Keratinocyte (primary cell): ENCODE data around the gene GRM5. TPM values are rescaled to one million over a fixed set of nuclear protein-coding genes. Genes with fewer than 3 reads are reported as not detected.

Experiments used
- DNase-seq: peaks from one replicate; pipeline ENCODE4 v3.0.0-alpha.2; 2011; ENCODE audit warnings: low read depth, missing footprints, low spot score
- FAIRE-seq: peaks from 2 replicates; lab custom pipeline; 2011; peaks lifted over from hg19 to GRCh38; lab: Jason Lieb, UNC
- H2AFZ ChIP-seq: 2 replicates; pipeline ENCODE4 v1.6.0; 2012; ENCODE audit warnings: low read length, control low read depth, inconsistent platforms; ENCODE audit not compliant: control insufficient read depth
- H3K27ac ChIP-seq: 2 replicates; pipeline ENCODE4 v1.5.1; 2011; ENCODE audit warnings: low read length; ENCODE audit not compliant: control insufficient read depth, insufficient read depth
- H3K27me3 ChIP-seq: 3 replicates; pipeline ENCODE4 v1.6.0; 2011; ENCODE audit warnings: low read length; ENCODE audit not compliant: control insufficient read depth, insufficient read depth; ENCODE audit errors: extremely low read depth
- H3K36me3 ChIP-seq, 2 experiments: 2 replicates in 1 of 2; 3 replicates in 1 of 2; pipeline ENCODE4 v1.5.1; 2011; ENCODE audit warnings: low read length in 2 of 2, mild to moderate bottlenecking in 1 of 2; ENCODE audit not compliant: control insufficient read depth in 2 of 2, insufficient read depth in 2 of 2; ENCODE audit errors: extremely low read depth in 1 of 2
- H3K4me1 ChIP-seq: 3 replicates; pipeline ENCODE4 v1.5.1; 2011; ENCODE audit warnings: low read length; ENCODE audit not compliant: control insufficient read depth, insufficient read depth; ENCODE audit errors: extremely low read depth
- H3K4me2 ChIP-seq: 3 replicates; pipeline ENCODE4 v1.6.0; 2011; ENCODE audit warnings: low read depth, low read length; ENCODE audit not compliant: control insufficient read depth, insufficient read depth; ENCODE audit errors: extremely low read depth
- H3K4me3 ChIP-seq, 3 experiments: fragments of 200-600 bp in 1 of 3; sonication (generic) in 1 of 3; 2 replicates in 2 of 3; 3 replicates in 1 of 3; pipeline ENCODE4 v1.5.1; 2011 to 2016; ENCODE audit warnings: low read length in 3 of 3, mild to moderate bottlenecking in 3 of 3, control low read depth in 2 of 3, inconsistent platforms in 1 of 3, low read depth in 1 of 3, mixed read lengths in 1 of 3, mixed run types in 1 of 3, moderate library complexity in 1 of 3; ENCODE audit not compliant: control insufficient read depth in 2 of 3, insufficient read depth in 2 of 3; ENCODE audit errors: extremely low read depth in 1 of 3
- H3K79me2 ChIP-seq: 2 replicates; pipeline ENCODE4 v1.6.0; 2012; ENCODE audit warnings: low read length; ENCODE audit not compliant: control insufficient read depth, insufficient read depth
- H3K9ac ChIP-seq: 3 replicates; pipeline ENCODE4 v1.6.0; 2011; ENCODE audit warnings: low read length; ENCODE audit not compliant: control insufficient read depth, insufficient read depth; ENCODE audit errors: extremely low read depth
- H3K9me1 ChIP-seq: 3 replicates; pipeline ENCODE4 v1.6.0; 2011; ENCODE audit warnings: low read length; ENCODE audit not compliant: control insufficient read depth, insufficient read depth; ENCODE audit errors: extremely low read depth
- H3K9me3 ChIP-seq: 2 replicates; pipeline ENCODE4 v1.5.1; 2012; ENCODE audit warnings: low read depth, low read length; ENCODE audit not compliant: control insufficient read depth
- H4K20me1 ChIP-seq: 3 replicates; pipeline ENCODE4 v1.6.0; 2011; ENCODE audit warnings: low read length; ENCODE audit not compliant: control insufficient read depth, insufficient read depth; ENCODE audit errors: extremely low read depth
- CTCF ChIP-seq, 3 experiments: IDR thresholded peaks in 1 of 3; conservative IDR thresholded peaks in 1 of 3; optimal IDR thresholded peaks in 1 of 3; 2 replicates in 2 of 3; 3 replicates in 1 of 3; pipeline versions ENCODE3 to v1.5.1; 2011; ENCODE audit warnings: low read length in 3 of 3, mild to moderate bottlenecking in 3 of 3, moderate library complexity in 2 of 3, control low read depth in 1 of 3, inconsistent platforms in 1 of 3; ENCODE audit not compliant: insufficient read depth in 2 of 3; ENCODE audit errors: extremely low read depth in 1 of 3
- EZH2 ChIP-seq: IDR thresholded peaks from one replicate; pipeline ENCODE4 v1.6.1; 2012; ENCODE audit warnings: inconsistent platforms, mild to moderate bottlenecking, low read length, moderate library complexity
- dilution Hi-C: fragments of 300-500 bp; cut with MboI; formaldehyde crosslinking; loops from one replicate; pipeline ENCODE4 v1.7.0; 2020; ENCODE audit warnings: low sequenced_read_pairs; ENCODE audit not compliant: extremely low pct_ligation_motif_present
- polyA plus RNA-seq, 5 experiments: library from polyadenylated mRNA; depleted of rRNA in 3 of 5; stranded (reverse) in 3 of 5; stranded (forward) in 1 of 5; unstranded in 1 of 5; fragments of >200 nt; gene quantifications; 1 replicate in 1 of 5; 2 replicates in 3 of 5; 3 replicates in 1 of 5; pipeline versions ENCODE4 v1.2.1 to v1.2.3, GENCODE V29; 2011 to 2012; ENCODE audit warnings: missing spikeins in 2 of 5, low read depth in 1 of 5, low replicate concordance in 1 of 5

Gene GRM5
- polyA plus RNA-seq, 1 donor (not counting 4 experiments of a cell fraction or from before 2014, with no cell fraction given) = not detected

GRCh38 chr11:88523386-88524071 lies 542.3 kb downstream of the GRM5 start:
- H3K9ac ChIP-seq = no peak overlapping the region
- no peaks in the 10 kb centered on the region for H3K79me2 ChIP-seq
- no peak for DNase-seq
- H3K27me3 ChIP-seq = no peaks in the 10 kb centered on the region
- no peaks in the 10 kb centered on the region for H4K20me1 ChIP-seq
- FAIRE-seq = peak; percentile 69
- no peaks in the 10 kb centered on the region for H3K9me3 ChIP-seq
- H3K36me3 ChIP-seq = no peaks in the 10 kb centered on the region
- H3K4me3 ChIP-seq = no peak overlapping the region
- dilution Hi-C loops = no loop called here
- H3K4me1 ChIP-seq = peaks cover 14% of the 10 kb centered on the region
- TF ChIP-seq CTCF (optimal IDR thresholded peaks at IDR 0.05 in 1 of 3, IDR thresholded peaks at IDR 0.05 in 1 of 3, conservative IDR thresholded peaks at IDR 0.05 in 1 of 3; ENCODE audit: extremely low read depth in 1 of 3, insufficient read depth in 2 of 3, low read length in 3 of 3) (no peak), EZH2 (no peak)
- H3K27ac ChIP-seq = no peak overlapping the region
- H2AFZ ChIP-seq = no peak overlapping the region
- H3K4me2 ChIP-seq = no peak overlapping the region
- H3K9me1 ChIP-seq = no peaks in the 10 kb centered on the region

- Histone ChIP-seq H3K27me3 (no peaks in the 10 kb centered on the region), H3K27ac (no peak overlapping the region), H3K36me3 (no peaks in the 10 kb centered on the region), H3K79me2 (no peaks in the 10 kb centered on the region), H3K9ac (no peak overlapping the region), H3K4me2 (no peak overlapping the region), H3K4me1 (peaks cover 16% of the 10 kb centered on the region), H2AFZ (no peak overlapping the region), H3K4me3 (no peak overlapping the region), H3K9me3 (no peaks in the 10 kb centered on the region), H3K9me1 (no peaks in the 10 kb centered on the region), H4K20me1 (no peaks in the 10 kb centered on the region)
- TF ChIP-seq EZH2 (no peak), CTCF (optimal IDR thresholded peaks at IDR 0.05 in 1 of 3, IDR thresholded peaks at IDR 0.05 in 1 of 3, conservative IDR thresholded peaks at IDR 0.05 in 1 of 3; ENCODE audit: extremely low read depth in 1 of 3, insufficient read depth in 2 of 3, low read length in 3 of 3) (no peak)
- dilution Hi-C loops = no loop called here
- no peak for FAIRE-seq
- no peak for DNase-seq
Observed at GRCh38 chr11:88522624-88523385, 543.0 kb downstream of the GRM5 start.
